Endothelial cell of umbilical vein (primary cell): ENCODE measurements around the gene LTBP2. TPM values are rescaled to one million over a fixed set of nuclear protein-coding genes. Genes with fewer than 3 reads are reported as not detected.

Source experiments
- BruUV-seq: library from RNA; stranded (reverse); fragments of 400-500 nt; replicated peaks from 2 replicates; lab custom pipeline; 2021; lab: Mats Ljungman, UMichigan
- CTCF ChIA-PET: fragments of 300-600, 350-600 bp; sonication (Branson Sonifier 250); formaldehyde crosslinking; loops from one replicate; lab custom pipeline; 2021; ENCODE audit warnings: antibody characterized with exemption, inconsistent platforms; lab: Charles Lee
- POLR2A ChIA-PET: fragments of 300-600, 350-600 bp; sonication (Branson Sonifier 250); formaldehyde crosslinking; loops from one replicate; lab custom pipeline; 2021; ENCODE audit warnings: antibody characterized with exemption, inconsistent platforms; lab: Charles Lee
- DNase-seq: peaks from one replicate; pipeline ENCODE4 v3.0.0-alpha.2; 2011; ENCODE audit warnings: low read depth, low spot score
- FAIRE-seq: peaks from 2 replicates; lab custom pipeline; 2011; peaks lifted over from hg19 to GRCh38; lab: Jason Lieb, UNC
- H2AFZ ChIP-seq: 2 replicates; pipeline ENCODE4 v1.6.0; 2012; ENCODE audit warnings: low read depth, low read length, control low read depth, inconsistent platforms
- H3K27ac ChIP-seq: 2 replicates; pipeline ENCODE4 v1.5.1; 2011; ENCODE audit warnings: low read depth, mild to moderate bottlenecking, control low read depth, low read length, moderate library complexity; ENCODE audit not compliant: insufficient read depth
- H3K27me3 ChIP-seq, 2 experiments: 2 replicates each; pipeline versions ENCODE4 v1.6.0 to v1.6.1; 2011; ENCODE audit warnings: low read length in 2 of 2, mixed read lengths in 1 of 2; ENCODE audit not compliant: control insufficient read depth in 2 of 2, insufficient read depth in 2 of 2
- H3K36me3 ChIP-seq, 2 experiments: 2 replicates in 1 of 2; 3 replicates in 1 of 2; pipeline ENCODE4 v1.5.1; 2011; ENCODE audit warnings: low read length in 2 of 2, mild to moderate bottlenecking in 1 of 2, moderate library complexity in 1 of 2; ENCODE audit not compliant: control insufficient read depth in 2 of 2, insufficient read depth in 2 of 2; ENCODE audit errors: extremely low read depth in 1 of 2
- H3K4me1 ChIP-seq: 3 replicates; pipeline ENCODE4 v1.5.1; 2011; ENCODE audit warnings: mild to moderate bottlenecking, low read length; ENCODE audit not compliant: control insufficient read depth, insufficient read depth; ENCODE audit errors: extremely low read depth
- H3K4me2 ChIP-seq: 2 replicates; pipeline ENCODE4 v1.6.1; 2011; ENCODE audit warnings: low read length, control low read depth, mixed read lengths; ENCODE audit not compliant: insufficient read depth
- H3K4me3 ChIP-seq, 3 experiments: fragments of 200-600 bp in 1 of 3; sonication (generic), shearing (Covaris generic) in 1 of 3; replicated peaks in 1 of 3; 2 replicates each; pipeline ENCODE4 v1.5.1; 2011 to 2016; ENCODE audit warnings: control low read depth in 3 of 3, low read length in 3 of 3, mild to moderate bottlenecking in 2 of 3, inconsistent platforms in 1 of 3, low read depth in 1 of 3, moderate library complexity in 1 of 3; ENCODE audit not compliant: insufficient read depth in 1 of 3
- H3K79me2 ChIP-seq: 2 replicates; pipeline ENCODE4 v1.6.0; 2012; ENCODE audit warnings: low read length, inconsistent platforms; ENCODE audit not compliant: control insufficient read depth, insufficient read depth
- H3K9ac ChIP-seq: replicated peaks from 2 replicates; pipeline ENCODE3; 2011; ENCODE audit warnings: low read length, control low read depth; ENCODE audit not compliant: insufficient read depth; ENCODE audit errors: extremely low read depth
- H3K9me1 ChIP-seq: replicated peaks from 3 replicates; pipeline ENCODE4 v1.6.0; 2011; ENCODE audit warnings: mild to moderate bottlenecking, low read length; ENCODE audit not compliant: control insufficient read depth, insufficient read depth; ENCODE audit errors: extremely low read depth
- H3K9me3 ChIP-seq: replicated peaks from 2 replicates; pipeline ENCODE4 v1.5.1; 2012; ENCODE audit warnings: low read length, inconsistent platforms; ENCODE audit not compliant: control insufficient read depth, insufficient read depth
- H4K20me1 ChIP-seq: replicated peaks from 2 replicates; pipeline ENCODE3; 2011; ENCODE audit warnings: mild to moderate bottlenecking, low read length; ENCODE audit not compliant: control insufficient read depth, insufficient read depth; ENCODE audit errors: extremely low read depth
- FOS ChIP-seq: IDR thresholded peaks from 2 replicates; pipeline ENCODE4 v1.6.1; 2011; ENCODE audit warnings: mild to moderate bottlenecking, low read length, moderate library complexity, borderline replicate concordance; ENCODE audit not compliant: insufficient read depth
- MYC ChIP-seq: IDR thresholded peaks from one replicate; pipeline ENCODE4 v1.6.1; 2011; ENCODE audit warnings: mild to moderate bottlenecking, low read depth, low read length
- POLR2AphosphoS5 ChIP-seq: IDR thresholded peaks from 2 replicates; pipeline ENCODE4 v1.6.1; 2012; ENCODE audit warnings: low read depth, mild to moderate bottlenecking, control low read depth, low read length, moderate library complexity; ENCODE audit not compliant: insufficient read depth
- dilution Hi-C: fragments of 300-500 bp; cut with MboI; formaldehyde crosslinking; loops from one replicate; pipeline ENCODE4 v1.15.0; 2019; ENCODE audit warnings: low sequenced_read_pairs; ENCODE audit not compliant: extremely low pct_ligation_motif_present
- intact Hi-C: fragments of 100-400 bp; cut with micrococcal nuclease; formaldehyde crosslinking; loops from one replicate; pipeline ENCODE4 v1.10.0; 2022
- polyA plus RNA-seq, 4 experiments: library from polyadenylated mRNA; depleted of rRNA in 3 of 4; stranded (reverse) in 3 of 4; unstranded in 1 of 4; fragments of >200 nt; gene quantifications; 2 replicates each; pipeline versions ENCODE4 v1.2.1 to v1.2.3, GENCODE V29; 2011 to 2012; ENCODE audit warnings: missing spikeins in 1 of 4
- total RNA-seq: library from RNA; stranded (reverse); gene quantifications from 2 replicates; pipeline ENCODE4 v1.2.3, GENCODE V29; 2021
- TF ChIP-seq, protein P1 (sequence below), 2 donors: IDR thresholded peaks; 1 replicate in 1 of 2; 2 replicates in 1 of 2; pipeline ENCODE4 v1.5.1; 2011; ENCODE audit warnings: low read length in 2 of 2, mild to moderate bottlenecking in 2 of 2, moderate library complexity in 2 of 2, control low read depth in 1 of 2, inconsistent platforms in 1 of 2, low read depth in 1 of 2; ENCODE audit not compliant: insufficient read depth in 1 of 2; ENCODE audit errors: extremely low read depth in 1 of 2

The LTBP2 gene
- total and polyA plus RNA-seq, 2 donors (not counting 3 experiments of a cell fraction or from before 2014, with no cell fraction given), result 209 to 268 TPM

DNA sequence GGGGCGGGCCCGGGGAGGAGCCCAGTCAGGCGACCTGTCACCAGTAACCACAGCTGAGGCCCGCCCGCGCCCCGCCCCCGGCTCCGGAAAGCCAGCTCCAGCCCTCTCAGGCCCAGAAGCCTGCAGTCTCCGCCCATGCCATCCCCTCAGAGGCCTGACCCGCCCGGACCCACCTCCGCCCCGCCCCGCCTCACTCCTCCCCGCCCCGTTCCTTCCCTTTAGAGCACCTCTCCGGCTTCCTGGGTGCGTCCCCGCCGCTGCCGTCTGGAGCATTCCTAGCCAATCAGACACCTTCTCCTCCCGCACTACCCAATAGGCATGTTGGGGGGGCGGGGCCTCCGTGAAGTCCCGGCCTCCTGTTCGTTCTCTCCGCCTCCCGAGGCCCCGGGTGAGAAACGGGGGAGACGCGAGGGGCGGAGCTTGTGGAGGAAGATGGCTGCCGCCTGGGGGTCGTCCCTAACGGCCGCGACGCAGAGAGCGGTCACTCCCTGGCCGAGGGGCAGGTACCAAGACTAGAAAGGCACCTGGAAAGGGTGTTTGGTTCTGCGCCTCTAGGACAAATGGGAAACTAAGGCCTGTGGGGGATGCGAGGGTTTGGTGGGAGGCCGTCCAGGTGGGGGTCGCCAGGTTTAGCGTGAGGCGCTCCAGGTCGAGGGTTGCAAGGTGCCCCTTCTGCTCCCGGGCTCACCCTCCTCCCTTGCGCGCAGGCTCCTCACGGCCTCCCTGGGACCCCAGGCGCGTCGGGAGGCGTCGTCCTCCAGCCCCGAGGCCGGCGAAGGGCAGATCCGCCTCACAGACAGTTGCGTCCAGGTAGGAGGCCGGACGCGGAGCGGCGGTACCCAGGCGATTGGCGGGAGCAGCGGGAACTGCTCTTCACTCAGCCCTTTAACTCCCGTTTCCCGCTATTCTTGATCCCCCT, 118.4 kb downstream of the LTBP2 start, which contains the start of gene ISCA2:
Gene ISCA2 (plus strand): TSS at position 423 of the 919 bp plus-strand sequence. CDS start 10 bp downstream, at position 433.
- BruUV-seq, result no TSS peak
- no peaks in the 10 kb centered on the region for H3K9me1 ChIP-seq
- ChIA-PET CTCF (interaction anchor here (0.8 to 1.1 kb wide), 4 partner anchors 15 to 133 kb away, joined by 3 to 4 read pairs (median 4); no protein-coding TSS in a partner anchor), POLR2A (interaction anchor here (0.6 kb wide), 1 partner anchor 412 kb away, joined by 4 read pairs; no protein-coding TSS in a partner anchor)
- no peaks in the 10 kb centered on the region for H3K27me3 ChIP-seq
- intact Hi-C loops, result loop anchor here (5.0 kb wide), 1 partner anchor 79 kb away; no protein-coding TSS in a partner anchor
- peak; percentile 91 for FAIRE-seq
- peak within 1 kb of the TSS; percentile 86 for H3K9ac ChIP-seq
- H3K36me3 ChIP-seq, result no peaks in the 10 kb centered on the region
- H3K4me2 ChIP-seq, result peak within 1 kb of the TSS; percentile 100
- H3K4me3 ChIP-seq, result peak within 1 kb of the TSS; percentile 91 to 98 (median 93)
- peaks cover 20% of the 10 kb centered on the region for H3K79me2 ChIP-seq
- dilution Hi-C loops, result no loop called here
- peaks cover 47% of the 10 kb centered on the region for H3K4me1 ChIP-seq
- peak within 1 kb of the TSS; percentile 76 for H3K27ac ChIP-seq
- peak within 1 kb of the TSS; percentile 93 for H2AFZ ChIP-seq
- DNase-seq, result peak; percentile 99
- H4K20me1 ChIP-seq, result no peaks in the 10 kb centered on the region
- TF ChIP-seq FOS, result no peak
- TF ChIP-seq MYC, result no peak
- TF ChIP-seq, protein P1, sequence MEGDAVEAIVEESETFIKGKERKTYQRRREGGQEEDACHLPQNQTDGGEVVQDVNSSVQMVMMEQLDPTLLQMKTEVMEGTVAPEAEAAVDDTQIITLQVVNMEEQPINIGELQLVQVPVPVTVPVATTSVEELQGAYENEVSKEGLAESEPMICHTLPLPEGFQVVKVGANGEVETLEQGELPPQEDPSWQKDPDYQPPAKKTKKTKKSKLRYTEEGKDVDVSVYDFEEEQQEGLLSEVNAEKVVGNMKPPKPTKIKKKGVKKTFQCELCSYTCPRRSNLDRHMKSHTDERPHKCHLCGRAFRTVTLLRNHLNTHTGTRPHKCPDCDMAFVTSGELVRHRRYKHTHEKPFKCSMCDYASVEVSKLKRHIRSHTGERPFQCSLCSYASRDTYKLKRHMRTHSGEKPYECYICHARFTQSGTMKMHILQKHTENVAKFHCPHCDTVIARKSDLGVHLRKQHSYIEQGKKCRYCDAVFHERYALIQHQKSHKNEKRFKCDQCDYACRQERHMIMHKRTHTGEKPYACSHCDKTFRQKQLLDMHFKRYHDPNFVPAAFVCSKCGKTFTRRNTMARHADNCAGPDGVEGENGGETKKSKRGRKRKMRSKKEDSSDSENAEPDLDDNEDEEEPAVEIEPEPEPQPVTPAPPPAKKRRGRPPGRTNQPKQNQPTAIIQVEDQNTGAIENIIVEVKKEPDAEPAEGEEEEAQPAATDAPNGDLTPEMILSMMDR (IDR thresholded peaks at IDR 0.05; ENCODE audit: extremely low read depth in 1 of 2, insufficient read depth in 1 of 2, low read depth in 1 of 2, low read length in 2 of 2), result no peak
- TF ChIP-seq POLR2AphosphoS5, result peak; percentile 52
- H3K9me3 ChIP-seq, result no peaks in the 10 kb centered on the region
